CD4-positive, alpha-beta memory T cell (primary cell): Measurements from ENCODE around the gene ARHGEF4. TPM values are rescaled to one million over a fixed set of nuclear protein-coding genes. Genes with fewer than 3 reads are reported as not detected.
"Not testable (repeated sequence)": the region's sequence is repeated elsewhere in the genome, so short reads cannot be mapped to it uniquely, and the experiment has no call there.

ENCODE experiments used
- CTCF ChIA-PET: fragments of 350-600 bp; sonication (Branson Sonifier 250); formaldehyde crosslinking; loops from one replicate; lab custom pipeline; 2021; ENCODE audit warnings: inconsistent platforms; ENCODE audit not compliant: partially characterized antibody; lab: Charles Lee
- POLR2A ChIA-PET: fragments of 350-600 bp; sonication (Branson Sonifier 250); formaldehyde crosslinking; loops from one replicate; lab custom pipeline; 2021; ENCODE audit not compliant: partially characterized antibody; lab: Charles Lee
- DNase-seq, 5 donors: peaks; one replicate each; pipeline versions ENCODE4 v3.0.0 to v3.0.0-alpha.2; 2020 to 2022; ENCODE audit warnings: mixed read lengths in 1 of 5
- H3K27ac ChIP-seq: one replicate; pipeline ENCODE4 v1.7.0; 2013; ENCODE audit warnings: low read depth, low read length
- H3K27me3 ChIP-seq: 2 replicates; pipeline ENCODE4 v1.7.0; 2013; ENCODE audit warnings: mild to moderate bottlenecking, low read length, moderate library complexity; ENCODE audit not compliant: insufficient read depth
- H3K36me3 ChIP-seq: 2 replicates; pipeline ENCODE4 v1.7.0; 2013; ENCODE audit warnings: mild to moderate bottlenecking, low read length, moderate library complexity; ENCODE audit not compliant: insufficient read depth
- H3K4me1 ChIP-seq: 2 replicates; pipeline ENCODE4 v1.7.0; 2013; ENCODE audit warnings: mild to moderate bottlenecking, low read length, moderate library complexity; ENCODE audit not compliant: insufficient read depth
- H3K4me3 ChIP-seq, 2 donors: one replicate each; pipeline ENCODE4 v1.7.0; 2013; ENCODE audit warnings: low read length in 2 of 2, mild to moderate bottlenecking in 1 of 2
- H3K9me3 ChIP-seq, 2 donors: one replicate each; pipeline ENCODE4 v1.7.0; 2013; ENCODE audit warnings: low read length in 2 of 2, control low read depth in 1 of 2; ENCODE audit not compliant: control insufficient read depth in 1 of 2
- H3K27ac Mint-ChIP-seq, 7 donors: one replicate each; pipeline ENCODE4 v1.8.0; 2020 to 2021; ENCODE audit warnings: mixed read lengths in 7 of 7, mild to moderate bottlenecking in 6 of 7, inconsistent platforms in 3 of 7, moderate library complexity in 3 of 7
- H3K27me3 Mint-ChIP-seq, 2 donors: one replicate each; pipeline ENCODE4 v1.8.0; 2020 to 2021; ENCODE audit warnings: mixed read lengths in 2 of 2
- H3K36me3 Mint-ChIP-seq, 2 donors: one replicate each; pipeline ENCODE4 v1.8.0; 2020 to 2021; ENCODE audit warnings: mixed read lengths in 2 of 2, inconsistent platforms in 1 of 2, mild to moderate bottlenecking in 1 of 2
- H3K4me1 Mint-ChIP-seq, 4 donors: one replicate each; pipeline ENCODE4 v1.8.0; 2020 to 2021; ENCODE audit warnings: mixed read lengths in 4 of 4, mild to moderate bottlenecking in 1 of 4
- H3K4me3 Mint-ChIP-seq, 8 donors: one replicate each; pipeline ENCODE4 v1.8.0; 2020 to 2021; ENCODE audit warnings: mixed read lengths in 8 of 8, mild to moderate bottlenecking in 7 of 8, moderate library complexity in 6 of 8, inconsistent platforms in 3 of 8
- H3K9me3 Mint-ChIP-seq, 8 donors: one replicate each; pipeline ENCODE4 v1.8.0; 2020 to 2021; ENCODE audit warnings: mixed read lengths in 8 of 8, mild to moderate bottlenecking in 5 of 8, inconsistent platforms in 3 of 8, moderate library complexity in 1 of 8
- intact Hi-C: fragments of 100-400 bp; cut with micrococcal nuclease; formaldehyde crosslinking; loops from one replicate; pipeline ENCODE4 v1.15.1; 2023
- polyA plus RNA-seq, 2 donors: library from polyadenylated mRNA; unstranded; fragments of 300-500 nt; fragmentation: Illumina TruSeq; gene quantifications; one replicate each; pipeline ENCODE4 v1.2.3, GENCODE V29; 2021
- total RNA-seq, 2 experiments: library from RNA; stranded (reverse); gene quantifications; one replicate each; pipeline ENCODE4 v1.2.3, GENCODE V29; 2021

ARHGEF4 gene
- total and polyA plus RNA-seq, 4 experiments from 2014 or later: 1.4 to 2.6 (median 2.1) TPM

GRCh38 chr2:131064589-131065512 lies 228.1 kb downstream of the ARHGEF4 start:
- Histone ChIP-seq H3K9me3 (no peaks in the 10 kb centered on the region), H3K4me3 (no peak overlapping the region), H3K27me3 (no peaks in the 10 kb centered on the region), H3K4me1 (no peaks in the 10 kb centered on the region), H3K27ac (no peak overlapping the region), H3K36me3 (peaks cover 27% of the 10 kb centered on the region)
- Mint-ChIP-seq H3K9me3 (no peaks in the 10 kb centered on the region), H3K27me3 (no peaks in the 10 kb centered on the region), H3K27ac (peak overlapping the region in 4 of 7 donors; percentile 48 to 86 (median 70)), H3K4me1 (peaks cover 29 to 58% (median 33%) of the 10 kb centered on the region in 4 donors), H3K36me3 (peaks cover 35 to 55% of the 10 kb centered on the region in 2 donors), H3K4me3 (peak overlapping the region in 2 of 8 donors; percentile 0 to 45)
- no peak for DNase-seq
- intact Hi-C loops: no loop called here
- POLR2A ChIA-PET: no interaction called here
- CTCF ChIA-PET: no interaction called here

GRCh38 chr2:131067465-131068125 lies 230.9 kb downstream of the ARHGEF4 start:
- H3K36me3 Mint-ChIP-seq: peaks cover 38 to 64% of the 10 kb centered on the region in 2 donors
- H3K27ac Mint-ChIP-seq: peak overlapping the region in 5 of 7 donors; percentile 25 to 80 (median 58)
- peaks cover 31% of the 10 kb centered on the region for H3K36me3 ChIP-seq
- no peak overlapping the region for H3K4me3 Mint-ChIP-seq
- peaks cover 32 to 57% (median 33%) of the 10 kb centered on the region in 4 donors for H3K4me1 Mint-ChIP-seq
- CTCF ChIA-PET: no interaction called here
- POLR2A ChIA-PET: no interaction called here
- no peak for DNase-seq
- no peak overlapping the region for H3K27ac ChIP-seq
- H3K27me3 Mint-ChIP-seq: no peaks in the 10 kb centered on the region
- no peaks in the 10 kb centered on the region for H3K9me3 Mint-ChIP-seq
- no peaks in the 10 kb centered on the region for H3K27me3 ChIP-seq
- intact Hi-C loops: no loop called here
- H3K9me3 ChIP-seq: no peaks in the 10 kb centered on the region
- no peaks in the 10 kb centered on the region for H3K4me1 ChIP-seq
- no peak overlapping the region for H3K4me3 ChIP-seq

- H3K9me3 Mint-ChIP-seq, H3K27me3 Mint-ChIP-seq, intact Hi-C loops, H3K4me3 ChIP-seq, H3K4me3 Mint-ChIP-seq, H3K27me3 ChIP-seq, H3K9me3 ChIP-seq, H3K4me1 ChIP-seq, POLR2A ChIA-PET, DNase-seq, H3K27ac ChIP-seq: not testable (repeated sequence)
- H3K36me3 ChIP-seq: peaks cover 29% of the 10 kb centered on the region
- CTCF ChIA-PET: interaction anchor here (1.5 kb wide), 1 partner anchor 8 kb away, joined by 3 read pairs; no protein-coding TSS in a partner anchor
- peaks cover 38 to 63% of the 10 kb centered on the region in 2 donors for H3K36me3 Mint-ChIP-seq
- peaks cover 32 to 55% (median 33%) of the 10 kb centered on the region in 4 donors for H3K4me1 Mint-ChIP-seq
- peak overlapping the region in 1 of 7 donors; percentile 48 for H3K27ac Mint-ChIP-seq
These were observed 231.5 kb downstream of the ARHGEF4 start for GRCh38 chr2:131068172-131068571.

GRCh38 chr2:131075578-131075977 lies 238.9 kb downstream of the ARHGEF4 start:
- Mint-ChIP-seq H3K27ac (peak overlapping the region in 2 of 7 donors; percentile 20 to 62), H3K4me1 (peaks cover 32 to 56% (median 50%) of the 10 kb centered on the region in 4 donors), H3K36me3 (peaks cover 42 to 81% of the 10 kb centered on the region in 2 donors)
- CTCF ChIA-PET, H3K27ac ChIP-seq, H3K4me1 ChIP-seq, H3K4me3 ChIP-seq, H3K9me3 Mint-ChIP-seq, intact Hi-C loops, H3K9me3 ChIP-seq, H3K27me3 ChIP-seq, H3K27me3 Mint-ChIP-seq, DNase-seq, H3K4me3 Mint-ChIP-seq: not testable (repeated sequence)
- POLR2A ChIA-PET: interaction anchor here (1.1 kb wide), 1 partner anchor 17 kb away, joined by 3 read pairs; no protein-coding TSS in a partner anchor
- peaks cover 37% of the 10 kb centered on the region for H3K36me3 ChIP-seq

GRCh38 chr2:131076707-131077106 lies 240.0 kb downstream of the ARHGEF4 start:
- Histone ChIP-seq H3K27me3 (no peaks in the 10 kb centered on the region), H3K36me3 (peaks cover 40% of the 10 kb centered on the region), H3K4me1 (no peaks in the 10 kb centered on the region), H3K4me3 (no peak overlapping the region), H3K27ac (no peak overlapping the region), H3K9me3 (no peaks in the 10 kb centered on the region)
- intact Hi-C loops: no loop called here
- peaks cover 36 to 60% (median 53%) of the 10 kb centered on the region in 4 donors for H3K4me1 Mint-ChIP-seq
- H3K27ac Mint-ChIP-seq: peak overlapping the region in 1 of 7 donors; percentile 1
- no peaks in the 10 kb centered on the region for H3K27me3 Mint-ChIP-seq
- no peak overlapping the region for H3K4me3 Mint-ChIP-seq
- peaks cover 0 to 2% (median 0%) of the 10 kb centered on the region in 8 donors for H3K9me3 Mint-ChIP-seq
- H3K36me3 Mint-ChIP-seq: peaks cover 47 to 80% of the 10 kb centered on the region in 2 donors
- CTCF ChIA-PET: interaction anchor here (0.5 kb wide), 1 partner anchor 12 kb away, joined by 3 read pairs; no protein-coding TSS in a partner anchor
- POLR2A ChIA-PET: no interaction called here
- DNase-seq: no peak

GRCh38 chr2:131077182-131077846 lies 240.6 kb downstream of the ARHGEF4 start:
- CTCF ChIA-PET: interaction anchor here (0.5 kb wide), 1 partner anchor 12 kb away, joined by 3 read pairs; no protein-coding TSS in a partner anchor
- intact Hi-C loops: no loop called here
- Histone ChIP-seq H3K27me3 (no peaks in the 10 kb centered on the region), H3K9me3 (no peaks in the 10 kb centered on the region), H3K4me3 (no peak overlapping the region), H3K27ac (no peak overlapping the region), H3K4me1 (no peaks in the 10 kb centered on the region), H3K36me3 (peaks cover 46% of the 10 kb centered on the region)
- DNase-seq: no peak
- Mint-ChIP-seq H3K9me3 (peaks cover 0 to 2% (median 0%) of the 10 kb centered on the region in 8 donors), H3K36me3 (peaks cover 50 to 81% of the 10 kb centered on the region in 2 donors), H3K27ac (peak overlapping the region in 1 of 7 donors; percentile 29), H3K27me3 (no peaks in the 10 kb centered on the region), H3K4me3 (no peak overlapping the region), H3K4me1 (peaks cover 36 to 62% (median 54%) of the 10 kb centered on the region in 4 donors)
- POLR2A ChIA-PET: no interaction called here
